HCT116 (cell line): ENCODE results near the gene CCDC87. TPM values are rescaled to one million over a fixed set of nuclear protein-coding genes. Genes with fewer than 3 reads are reported as not detected.

Source experiments
- ATAC-seq: fragments of 200-7000 bp; cut with Tn5 transposase; 2 replicates; pipeline ENCODE4 v1.9.1; 2020; ENCODE audit warnings: mild to moderate bottlenecking, moderate library complexity
- BruUV-seq: library from RNA; stranded (reverse); fragments of 400-500 nt; replicated peaks from 2 replicates; lab custom pipeline; 2021; lab: Mats Ljungman, UMichigan
- CTCF ChIA-PET: fragments of 300-600 bp; sonication (Branson Sonifier 250); formaldehyde crosslinking; loops from one replicate; lab custom pipeline; 2021; ENCODE audit warnings: antibody characterized with exemption; lab: Charles Lee
- POLR2A ChIA-PET: fragments of 300-600, 350-600 bp; sonication (Branson Sonifier 250); formaldehyde crosslinking; loops from one replicate; lab custom pipeline; 2021; ENCODE audit warnings: antibody characterized with exemption; lab: Charles Lee
- RAD21 ChIA-PET, 2 experiments: fragments of 300-600 bp; sonication (Branson Sonifier 250); formaldehyde crosslinking; loops; one replicate each; lab custom pipeline; 2023; ENCODE audit warnings: low total read pairs in 2 of 2; ENCODE audit not compliant: uncharacterized antibody in 2 of 2, unreplicated experiment in 2 of 2, low non-redundant PET in 1 of 2; lab: Charles Lee
- DNase-seq: peaks from one replicate; pipeline ENCODE4 v3.0.0-alpha.2; 2010; ENCODE audit warnings: low read depth, low spot score
- H2AFZ ChIP-seq: fragments of 200-600 bp; shearing (Covaris generic), sonication (generic); 2 replicates; pipeline ENCODE4 v1.6.1; 2017; ENCODE audit warnings: low read depth, mixed run types, mixed read lengths, antibody characterized with exemption, low read length; ENCODE audit not compliant: poor library complexity, severe bottlenecking
- H3K27ac ChIP-seq: 2 replicates; pipeline ENCODE4 v1.5.1; 2012; ENCODE audit warnings: low read depth, low read length
- H3K27me3 ChIP-seq: fragments of 200-600 bp; sonication (generic); 2 replicates; pipeline ENCODE4 v1.6.1; 2016; ENCODE audit warnings: mixed run types, low read length, mixed read lengths; ENCODE audit not compliant: insufficient read depth
- H3K36me3 ChIP-seq, 2 experiments: fragments of 200-500 bp in 1 of 2; fragments of 200-600 bp in 1 of 2; sonication (Bioruptor generic) in 1 of 2; sonication (generic) in 1 of 2; 2 replicates each; pipeline versions ENCODE4 v1.5.1 to v1.6.1; 2014 to 2016; ENCODE audit warnings: low read length in 2 of 2, inconsistent platforms in 1 of 2, mixed read lengths in 1 of 2, mixed run types in 1 of 2; ENCODE audit not compliant: insufficient read depth in 2 of 2, control insufficient read depth in 1 of 2
- H3K4me1 ChIP-seq, 2 experiments: fragments of 200-600 bp in 1 of 2; sonication (generic) in 1 of 2; 2 replicates each; pipeline versions ENCODE4 v1.5.1 to v1.6.1; 2012 to 2017; ENCODE audit warnings: low read length in 2 of 2, inconsistent platforms in 1 of 2, mild to moderate bottlenecking in 1 of 2, mixed read lengths in 1 of 2, mixed run types in 1 of 2, moderate library complexity in 1 of 2; ENCODE audit not compliant: insufficient read depth in 2 of 2, control insufficient read depth in 1 of 2
- H3K4me2 ChIP-seq: fragments of 200-600 bp; sonication (generic); 2 replicates; pipeline ENCODE4 v1.6.1; 2017; ENCODE audit warnings: mixed run types, low read length, mixed read lengths
- H3K4me3 ChIP-seq, 2 experiments: fragments of 200-600 bp in 1 of 2; sonication (generic) in 1 of 2; replicated peaks in 1 of 2; 2 replicates each; pipeline ENCODE4 v1.5.1; 2011 to 2016; ENCODE audit warnings: low read length in 2 of 2, control low read depth in 1 of 2, low read depth in 1 of 2, mild to moderate bottlenecking in 1 of 2, mixed read lengths in 1 of 2, mixed run types in 1 of 2
- H3K79me2 ChIP-seq: fragments of 200-600 bp; sonication (generic); 2 replicates; pipeline ENCODE4 v1.6.1; 2017; ENCODE audit warnings: mild to moderate bottlenecking, mixed run types, low read length, moderate library complexity, mixed read lengths; ENCODE audit not compliant: insufficient read depth
- H3K9ac ChIP-seq: fragments of 200-600 bp; sonication (generic); 2 replicates; pipeline ENCODE4 v1.6.1; 2016; ENCODE audit warnings: low read length, mixed read lengths
- H3K9me2 ChIP-seq: fragments of 200-600 bp; sonication (generic), shearing (Covaris generic); 2 replicates; pipeline ENCODE4 v1.6.1; 2017; ENCODE audit warnings: mixed run types, mild to moderate bottlenecking, moderate library complexity; ENCODE audit not compliant: insufficient read depth
- H3K9me3 ChIP-seq, 2 experiments: fragments of 200-500 bp in 1 of 2; fragments of 200-600 bp in 1 of 2; sonication (Bioruptor generic) in 1 of 2; sonication (generic) in 1 of 2; 2 replicates each; pipeline ENCODE4 v1.6.1; 2014 to 2017; ENCODE audit warnings: low read length in 2 of 2, mixed read lengths in 2 of 2, inconsistent platforms in 1 of 2, low read depth in 1 of 2, mild to moderate bottlenecking in 1 of 2, mixed run types in 1 of 2, moderate library complexity in 1 of 2; ENCODE audit not compliant: control insufficient read depth in 1 of 2, insufficient read depth in 1 of 2
- H4K20me1 ChIP-seq: fragments of 200-600 bp; sonication (generic), shearing (Covaris generic); 2 replicates; pipeline ENCODE4 v1.6.1; 2017; ENCODE audit warnings: mixed run types, mild to moderate bottlenecking, moderate library complexity; ENCODE audit not compliant: insufficient read depth
- ATF3 ChIP-seq: IDR thresholded peaks from 2 replicates; pipeline ENCODE4 v1.6.1; 2012
- CTCF ChIP-seq, 3 experiments: fragments of 200-600 bp in 1 of 3; sonication (generic) in 1 of 3; IDR thresholded peaks in 2 of 3; conservative IDR thresholded peaks in 1 of 3; 2 replicates each; pipeline ENCODE4 v1.5.1; 2012 to 2017; ENCODE audit warnings: low read depth in 2 of 3, low read length in 2 of 3, antibody characterized with exemption in 1 of 3, borderline replicate concordance in 1 of 3, control low read depth in 1 of 3, mild to moderate bottlenecking in 1 of 3, mixed read lengths in 1 of 3, mixed run types in 1 of 3, moderate library complexity in 1 of 3; ENCODE audit not compliant: insufficient read depth in 1 of 3
- EZH2 ChIP-seq: fragments of 200-600 bp; sonication (generic); IDR thresholded peaks from 2 replicates; pipeline ENCODE4 v1.6.1; 2017; ENCODE audit warnings: antibody characterized with exemption, mixed run types
- POLR2A ChIP-seq: IDR thresholded peaks from 2 replicates; pipeline ENCODE4 v1.7.0; 2011; ENCODE audit warnings: borderline replicate concordance; ENCODE audit not compliant: insufficient read depth, insufficient read length; ENCODE audit errors: extremely low read depth
- POLR2AphosphoS5 ChIP-seq: IDR thresholded peaks from 2 replicates; pipeline ENCODE4 v1.6.1; 2011; ENCODE audit warnings: mild to moderate bottlenecking, low read depth, low read length, moderate library complexity
- RAD21 ChIP-seq: IDR thresholded peaks from 2 replicates; pipeline ENCODE4 v1.6.1; 2012; ENCODE audit warnings: low read depth, mild to moderate bottlenecking
- REST ChIP-seq: IDR thresholded peaks from 2 replicates; pipeline ENCODE4 v1.6.1; 2012; ENCODE audit warnings: low read depth
- SIN3A ChIP-seq: IDR thresholded peaks from 2 replicates; pipeline ENCODE4 v1.6.1; 2012; ENCODE audit warnings: low read depth
- SP1 ChIP-seq: IDR thresholded peaks from 2 replicates; pipeline ENCODE4 v1.6.1; 2012; ENCODE audit warnings: low read depth
- ZBTB33 ChIP-seq: IDR thresholded peaks from 2 replicates; pipeline ENCODE4 v1.6.1; 2011; ENCODE audit warnings: mild to moderate bottlenecking, low read length, moderate library complexity; ENCODE audit not compliant: insufficient replicate concordance; ENCODE audit errors: extremely low read depth
- ZFX ChIP-seq: fragments of 450-650 bp; IDR thresholded peaks from 2 replicates; pipeline ENCODE4 v1.6.1; 2017
- ZNF274 ChIP-seq: fragments of 200-500 bp; sonication (Bioruptor generic); IDR thresholded peaks from 2 replicates; pipeline ENCODE4 v1.6.1; 2014; ENCODE audit warnings: mild to moderate bottlenecking, low read depth, low read length, inconsistent platforms
- intact Hi-C: fragments of 100-400 bp; cut with micrococcal nuclease; formaldehyde crosslinking; loops from 2 replicates; pipeline ENCODE4 v1.10.0; 2022
- total RNA-seq: library from RNA; stranded (reverse); gene quantifications from one replicate; pipeline ENCODE4 v1.2.1, GENCODE V29; 2021; ENCODE audit not compliant: unreplicated experiment

Gene CCDC87
- total RNA-seq, 1 experiment from 2014 or later = 0.39 TPM

GRCh38 chr11:66556086-66556485, 36.8 kb downstream of the CCDC87 start:
- Histone ChIP-seq H3K9me3 (no peaks in the 10 kb centered on the region), H3K27me3 (no peaks in the 10 kb centered on the region), H3K27ac (no peak overlapping the region), H3K4me3 (no peak overlapping the region), H3K79me2 (no peaks in the 10 kb centered on the region)
- POLR2A ChIA-PET = no interaction called here
- RAD21 ChIA-PET = no interaction called here
- BruUV-seq = no TSS peak
- CTCF ChIA-PET = no interaction called here
- TF ChIP-seq POLR2AphosphoS5 (no peak), REST (no peak), ZBTB33 (no peak), RAD21 (no peak), POLR2A (no peak), EZH2 (no peak), ATF3 (no peak), ZFX (no peak), SIN3A (no peak), CTCF (IDR thresholded peaks at IDR 0.05 in 2 of 3, conservative IDR thresholded peaks at IDR 0.05 in 1 of 3; ENCODE audit: borderline replicate concordance in 1 of 3, insufficient read depth in 1 of 3, low read depth in 2 of 3, low read length in 2 of 3) (no peak), SP1 (no peak), ZNF274 (no peak)
- TF ChIP-seq, all 23 proteins: peak for 0
- Histone ChIP-seq H4K20me1 (no peaks in the 10 kb centered on the region), H3K36me3 (no peaks in the 10 kb centered on the region), H3K4me1 (no peaks in the 10 kb centered on the region), H3K9ac (no peak overlapping the region), H3K9me2 (no peaks in the 10 kb centered on the region), H2AFZ (no peak overlapping the region), H3K4me2 (no peak overlapping the region)
- ATAC-seq (no peak), DNase-seq (no peak)
- intact Hi-C loops = no loop called here
